HG03439 (cell line): Measurements from ENCODE around the gene SLIT3.

ENCODE experiments used
- ATAC-seq: cut with Tn5 transposase; IDR thresholded peaks from one replicate; pipeline ENCODE4 v1.9.1; 2021; ENCODE audit warnings: mild to moderate bottlenecking, moderate library complexity; ENCODE audit not compliant: unreplicated experiment

Gene SLIT3

DNA sequence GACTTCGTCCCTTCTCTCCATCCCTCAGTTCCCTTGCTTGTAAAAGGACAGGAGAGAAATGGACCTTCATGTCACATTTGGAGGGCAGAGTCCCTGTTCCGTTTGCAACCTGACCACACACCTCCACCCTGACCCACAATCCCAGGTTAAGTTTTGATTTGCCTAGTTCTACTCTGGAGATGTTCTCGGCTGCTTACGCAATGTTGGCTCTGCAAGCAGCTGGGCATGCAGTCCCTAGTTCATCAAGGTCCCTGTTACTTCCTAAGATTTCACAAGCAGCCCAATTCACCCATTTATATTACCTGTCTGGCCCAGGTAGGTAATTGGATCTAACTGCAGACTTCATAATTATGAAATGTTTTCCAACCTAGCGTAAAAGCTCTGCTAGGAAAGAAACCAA, 28.8 kb downstream of the SLIT3 start:
- no peak for ATAC-seq

- no peak for ATAC-seq
Measured at GRCh38 chr5:169270827-169271226, 30.1 kb downstream of the SLIT3 start.

GRCh38 chr5:169268019-169268418, 32.9 kb downstream of the SLIT3 start:
- ATAC-seq, result no peak

DNA sequence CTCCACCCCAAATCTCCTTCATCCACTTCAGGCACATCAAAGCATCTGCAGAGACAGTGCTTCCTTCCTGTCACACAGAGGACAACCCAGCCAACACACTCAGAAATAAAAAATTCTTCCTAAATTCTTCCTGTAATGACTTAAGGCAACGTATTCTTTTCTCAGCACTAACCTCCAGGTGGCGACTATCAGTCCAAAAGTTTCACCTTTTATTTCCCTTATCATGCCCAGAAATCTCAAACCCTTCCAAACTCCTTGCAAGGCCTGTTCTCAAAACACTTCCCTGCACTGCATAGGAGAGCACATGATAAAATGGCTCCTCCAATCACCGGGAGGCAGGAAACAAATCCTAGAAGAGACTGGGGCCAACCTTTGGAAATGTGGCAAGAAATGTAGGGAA, 35.1 kb downstream of the SLIT3 start:
- no peak for ATAC-seq

DNA sequence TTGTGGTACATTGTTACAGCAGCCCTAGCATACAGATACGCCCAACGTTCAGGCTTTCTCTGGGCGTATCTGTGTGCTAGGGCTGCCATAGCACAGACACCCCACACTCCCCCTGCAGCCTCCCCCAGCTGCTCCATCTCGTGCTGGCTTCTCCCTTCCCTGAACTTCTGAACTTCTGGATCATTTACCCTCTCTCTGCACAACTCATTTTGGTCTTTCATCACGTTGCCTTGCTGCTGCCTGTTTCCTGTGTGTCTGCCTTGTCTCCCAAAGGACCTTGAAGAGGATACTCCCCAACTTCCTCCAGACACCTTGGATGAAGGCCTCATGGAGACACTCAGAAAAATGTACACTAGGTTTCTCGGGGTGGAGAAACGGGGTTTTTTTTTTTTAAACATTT, 37.3 kb downstream of the SLIT3 start:
- ATAC-seq, result no peak

- no peak for ATAC-seq
Measured at GRCh38 chr5:169260896-169261569, 39.9 kb downstream of the SLIT3 start.

DNA sequence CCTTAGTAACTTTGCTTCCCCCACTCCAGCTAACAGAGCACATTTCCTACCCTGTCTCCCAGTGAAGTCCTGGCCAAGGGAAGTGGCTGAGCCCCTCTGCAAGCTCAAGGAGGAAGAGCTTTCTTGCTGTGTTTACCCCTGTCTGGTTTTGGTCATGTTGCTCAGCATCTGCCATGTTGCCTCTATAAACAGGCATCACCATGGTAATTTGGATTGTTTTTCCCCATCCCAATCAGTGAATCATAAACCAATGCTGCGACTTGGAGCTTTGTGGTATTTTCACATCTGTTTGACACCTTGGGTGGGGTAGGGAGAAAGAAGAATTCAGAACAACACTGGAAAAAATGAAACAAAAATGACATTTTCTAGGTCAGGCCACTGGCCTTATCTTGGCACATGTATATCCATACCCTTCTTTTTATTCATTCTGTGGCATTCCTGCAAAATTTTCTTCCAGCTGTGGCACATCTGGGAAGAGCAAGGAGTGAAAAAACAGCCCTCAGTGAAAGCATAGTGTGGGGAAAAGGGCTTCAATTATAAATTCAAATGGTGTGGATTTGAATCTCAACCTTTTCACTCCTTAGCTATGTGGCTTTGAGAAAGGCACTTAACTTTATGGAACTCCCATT, 42.5 kb downstream of the SLIT3 start:
- ATAC-seq, result no peak

DNA sequence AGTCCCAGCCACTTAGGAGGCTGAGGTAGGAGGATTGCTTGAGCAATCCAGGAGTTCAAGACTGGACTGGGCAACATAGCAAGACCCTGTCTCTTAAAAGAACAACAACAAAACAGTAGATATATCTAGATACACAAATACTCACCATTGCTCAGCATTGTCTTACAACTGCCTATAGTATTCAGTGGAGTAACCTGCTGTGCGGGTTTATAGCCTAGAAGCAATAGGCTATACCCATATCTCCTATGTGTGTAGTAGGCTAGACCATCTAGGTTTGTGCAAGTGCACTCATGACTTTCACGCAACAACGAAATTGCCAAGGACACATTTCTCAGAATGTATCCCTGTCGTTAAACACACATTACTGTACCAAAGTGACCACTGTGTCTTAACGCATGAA, 44.7 kb downstream of the SLIT3 start:
- no peak for ATAC-seq

GRCh38 chr5:169253071-169253470, 47.9 kb downstream of the SLIT3 start:
- no peak for ATAC-seq

- ATAC-seq, result no peak
Measured at GRCh38 chr5:169251333-169252084, 49.4 kb downstream of the SLIT3 start.

GRCh38 chr5:169250887-169251286, 50.1 kb downstream of the SLIT3 start:
- ATAC-seq, result no peak

- no peak for ATAC-seq
Measured at GRCh38 chr5:169248996-169249395, 51.9 kb downstream of the SLIT3 start.

GRCh38 chr5:169248550-169248949, 52.4 kb downstream of the SLIT3 start:
- no peak for ATAC-seq

DNA sequence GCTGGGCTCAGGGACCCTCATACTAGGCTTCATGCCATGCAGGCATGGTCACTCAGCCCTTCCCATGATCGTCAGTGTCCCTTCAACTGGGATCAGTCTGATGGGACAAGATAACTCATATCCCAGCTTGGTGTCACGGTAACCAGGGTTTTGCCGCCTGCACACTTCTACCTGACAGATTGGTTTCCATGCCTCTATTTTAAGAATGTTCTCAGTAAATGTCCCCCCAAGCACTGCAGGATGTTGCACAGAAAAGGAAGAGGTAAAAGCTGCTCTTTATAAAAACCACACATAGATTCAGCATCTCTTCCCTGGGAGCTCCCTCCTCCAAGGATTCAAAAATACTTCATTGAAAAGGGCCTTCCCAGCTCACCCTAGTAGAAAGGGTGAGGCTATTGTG, 56.1 kb downstream of the SLIT3 start:
- no peak for ATAC-seq

DNA sequence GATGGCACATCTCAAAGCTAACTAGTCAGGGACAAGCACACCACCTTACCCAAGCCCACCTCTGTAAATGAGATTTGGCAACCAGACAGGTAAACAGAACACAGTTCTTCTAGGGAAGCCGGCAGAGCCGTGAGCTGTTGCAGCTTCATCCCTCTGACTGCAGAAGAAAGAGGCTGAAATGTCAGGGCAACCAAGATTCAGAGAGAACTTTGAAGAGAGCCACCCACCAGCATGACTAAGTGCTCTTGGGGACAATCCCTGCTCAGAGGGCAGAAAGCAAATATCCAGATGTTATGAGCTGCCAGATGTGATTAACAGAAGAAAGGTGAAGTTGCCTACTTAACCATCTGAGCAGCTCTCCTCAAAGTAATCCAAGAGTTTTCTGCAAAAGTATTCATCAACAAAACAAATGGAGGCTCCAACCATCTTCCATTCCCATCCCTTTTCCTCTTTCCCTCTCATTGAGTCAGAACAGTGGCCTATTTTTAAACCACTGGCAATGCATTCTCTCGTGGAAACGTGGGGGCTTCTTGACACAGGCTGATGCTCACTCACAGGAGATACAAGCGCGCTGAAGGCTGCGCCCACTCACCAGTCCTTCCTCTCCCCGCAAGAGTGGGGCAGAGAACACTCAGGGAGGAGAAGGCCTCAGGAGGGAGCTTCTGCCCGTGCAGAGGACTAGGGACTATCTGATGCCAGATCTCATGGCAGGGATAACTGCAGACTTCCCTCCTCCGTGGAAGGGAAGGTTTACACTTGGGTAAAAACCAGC, 57.1 kb downstream of the SLIT3 start:
- no peak for ATAC-seq

DNA sequence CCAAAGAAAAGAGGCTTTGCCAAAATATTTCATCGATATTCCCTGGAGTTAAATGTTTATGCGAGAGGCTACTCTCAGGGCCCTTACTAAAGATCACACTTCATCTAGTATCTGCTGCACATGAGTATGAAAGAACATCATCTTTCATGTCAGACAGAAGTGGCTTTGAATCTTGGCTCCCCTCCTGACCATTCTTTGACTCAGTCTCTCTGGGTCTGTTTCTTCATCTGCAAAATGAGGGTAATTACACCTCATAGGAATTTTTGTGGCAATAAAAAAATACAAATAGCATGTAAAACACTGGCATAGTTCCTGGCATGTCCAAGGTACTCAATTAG, 58.1 kb downstream of the SLIT3 start:
- no peak for ATAC-seq

DNA sequence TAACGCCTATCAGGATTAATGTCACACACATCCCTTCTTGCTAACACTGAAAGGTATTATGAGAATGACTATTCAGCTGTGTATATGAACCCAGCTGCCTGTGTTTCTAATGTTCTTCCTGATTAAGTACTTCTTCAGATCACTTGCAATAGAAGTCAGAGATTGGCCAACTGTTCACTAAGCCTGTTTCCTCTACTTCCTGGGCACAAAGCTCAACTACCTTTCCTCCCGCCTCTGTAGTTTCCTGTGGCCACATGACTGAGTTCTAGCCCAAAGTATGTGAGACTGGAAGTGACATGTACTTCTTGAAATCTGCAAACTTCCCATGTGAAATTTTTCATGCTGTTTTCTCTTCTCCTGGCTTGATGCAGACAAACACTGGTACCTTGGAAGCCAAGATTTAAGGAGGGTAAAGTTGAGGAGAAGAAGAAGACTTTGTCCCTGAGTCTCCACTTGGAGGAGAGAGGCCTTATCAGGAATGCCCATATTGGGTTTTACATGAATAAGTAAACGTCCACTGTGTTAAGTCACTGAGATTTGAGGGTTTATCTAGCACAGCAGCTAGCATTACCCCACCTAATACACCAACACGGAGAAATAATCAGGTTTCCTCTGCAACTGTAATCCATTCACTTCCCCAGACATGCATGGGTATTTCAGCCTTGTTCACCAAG, 58.6 kb downstream of the SLIT3 start:
- ATAC-seq, result no peak

- no peak for ATAC-seq
Measured at GRCh38 chr5:169229342-169229892, 71.5 kb downstream of the SLIT3 start.

DNA sequence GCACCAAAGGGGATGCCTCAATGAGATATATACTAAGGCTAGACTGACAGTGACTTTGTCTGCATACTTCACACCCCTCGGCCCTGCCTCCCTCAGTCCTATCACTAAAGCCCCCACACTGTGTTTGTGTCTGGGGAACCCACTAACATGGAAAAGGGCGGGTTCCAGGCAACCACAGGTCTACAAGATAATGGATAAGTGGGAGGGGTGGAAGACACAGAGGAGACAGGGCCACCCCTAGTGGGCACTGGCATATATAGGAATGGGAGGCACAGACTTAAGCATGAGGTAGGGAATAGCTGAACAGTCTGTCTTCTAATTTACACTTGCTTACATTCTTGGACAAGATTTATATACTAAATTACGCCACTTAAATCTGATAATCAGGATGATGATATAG, 74.0 kb downstream of the SLIT3 start:
- no peak for ATAC-seq

- ATAC-seq, result no peak
Measured at GRCh38 chr5:169225830-169226356, 75.0 kb downstream of the SLIT3 start.

DNA sequence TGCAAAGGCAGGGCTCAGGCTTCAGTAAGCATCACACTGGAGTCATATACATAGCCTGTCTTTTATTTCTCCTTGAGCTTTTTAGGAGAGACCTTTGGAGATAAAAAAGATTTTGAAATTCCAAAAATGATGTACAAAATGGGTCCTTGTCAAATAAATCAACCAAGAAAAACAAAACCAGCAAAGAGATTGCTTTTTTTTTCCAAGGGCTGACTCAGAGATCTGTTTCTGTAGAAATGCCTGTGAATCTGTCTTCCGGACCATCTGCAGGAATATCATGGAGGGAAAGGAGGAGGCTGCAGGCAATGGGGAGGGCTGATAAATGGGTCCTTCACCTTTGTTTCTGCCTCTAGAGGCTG, 77.4 kb downstream of the SLIT3 start:
- ATAC-seq, result no peak
